HCT116 (cell line): ENCODE results near the gene CENPU. TPM values are rescaled to one million over a fixed set of nuclear protein-coding genes. Genes with fewer than 3 reads are reported as not detected.

Experiments
- ATAC-seq: fragments of 200-7000 bp; cut with Tn5 transposase; 2 replicates; pipeline ENCODE4 v1.9.1; 2020; ENCODE audit warnings: mild to moderate bottlenecking, moderate library complexity
- BruUV-seq: library from RNA; stranded (reverse); fragments of 400-500 nt; replicated peaks from 2 replicates; lab custom pipeline; 2021; lab: Mats Ljungman, UMichigan
- CTCF ChIA-PET: fragments of 300-600 bp; sonication (Branson Sonifier 250); formaldehyde crosslinking; loops from one replicate; lab custom pipeline; 2021; ENCODE audit warnings: antibody characterized with exemption; lab: Charles Lee
- POLR2A ChIA-PET: fragments of 300-600, 350-600 bp; sonication (Branson Sonifier 250); formaldehyde crosslinking; loops from one replicate; lab custom pipeline; 2021; ENCODE audit warnings: antibody characterized with exemption; lab: Charles Lee
- RAD21 ChIA-PET, 2 experiments: fragments of 300-600 bp; sonication (Branson Sonifier 250); formaldehyde crosslinking; loops; one replicate each; lab custom pipeline; 2023; ENCODE audit warnings: low total read pairs in 2 of 2; ENCODE audit not compliant: uncharacterized antibody in 2 of 2, unreplicated experiment in 2 of 2, low non-redundant PET in 1 of 2; lab: Charles Lee
- DNase-seq: peaks from one replicate; pipeline ENCODE4 v3.0.0-alpha.2; 2010; ENCODE audit warnings: low read depth, low spot score
- H2AFZ ChIP-seq: fragments of 200-600 bp; shearing (Covaris generic), sonication (generic); 2 replicates; pipeline ENCODE4 v1.6.1; 2017; ENCODE audit warnings: low read depth, mixed run types, mixed read lengths, antibody characterized with exemption, low read length; ENCODE audit not compliant: poor library complexity, severe bottlenecking
- H3K27ac ChIP-seq: 2 replicates; pipeline ENCODE4 v1.5.1; 2012; ENCODE audit warnings: low read depth, low read length
- H3K27me3 ChIP-seq: fragments of 200-600 bp; sonication (generic); 2 replicates; pipeline ENCODE4 v1.6.1; 2016; ENCODE audit warnings: mixed run types, low read length, mixed read lengths; ENCODE audit not compliant: insufficient read depth
- H3K36me3 ChIP-seq, 2 experiments: fragments of 200-500 bp in 1 of 2; fragments of 200-600 bp in 1 of 2; sonication (Bioruptor generic) in 1 of 2; sonication (generic) in 1 of 2; 2 replicates each; pipeline versions ENCODE4 v1.5.1 to v1.6.1; 2014 to 2016; ENCODE audit warnings: low read length in 2 of 2, inconsistent platforms in 1 of 2, mixed read lengths in 1 of 2, mixed run types in 1 of 2; ENCODE audit not compliant: insufficient read depth in 2 of 2, control insufficient read depth in 1 of 2
- H3K4me1 ChIP-seq, 2 experiments: fragments of 200-600 bp in 1 of 2; sonication (generic) in 1 of 2; 2 replicates each; pipeline versions ENCODE4 v1.5.1 to v1.6.1; 2012 to 2017; ENCODE audit warnings: low read length in 2 of 2, inconsistent platforms in 1 of 2, mild to moderate bottlenecking in 1 of 2, mixed read lengths in 1 of 2, mixed run types in 1 of 2, moderate library complexity in 1 of 2; ENCODE audit not compliant: insufficient read depth in 2 of 2, control insufficient read depth in 1 of 2
- H3K4me2 ChIP-seq: fragments of 200-600 bp; sonication (generic); 2 replicates; pipeline ENCODE4 v1.6.1; 2017; ENCODE audit warnings: mixed run types, low read length, mixed read lengths
- H3K4me3 ChIP-seq, 2 experiments: fragments of 200-600 bp in 1 of 2; sonication (generic) in 1 of 2; replicated peaks in 1 of 2; 2 replicates each; pipeline ENCODE4 v1.5.1; 2011 to 2016; ENCODE audit warnings: low read length in 2 of 2, control low read depth in 1 of 2, low read depth in 1 of 2, mild to moderate bottlenecking in 1 of 2, mixed read lengths in 1 of 2, mixed run types in 1 of 2
- H3K79me2 ChIP-seq: fragments of 200-600 bp; sonication (generic); 2 replicates; pipeline ENCODE4 v1.6.1; 2017; ENCODE audit warnings: mild to moderate bottlenecking, mixed run types, low read length, moderate library complexity, mixed read lengths; ENCODE audit not compliant: insufficient read depth
- H3K9ac ChIP-seq: fragments of 200-600 bp; sonication (generic); 2 replicates; pipeline ENCODE4 v1.6.1; 2016; ENCODE audit warnings: low read length, mixed read lengths
- H3K9me2 ChIP-seq: fragments of 200-600 bp; sonication (generic), shearing (Covaris generic); 2 replicates; pipeline ENCODE4 v1.6.1; 2017; ENCODE audit warnings: mixed run types, mild to moderate bottlenecking, moderate library complexity; ENCODE audit not compliant: insufficient read depth
- H3K9me3 ChIP-seq, 2 experiments: fragments of 200-500 bp in 1 of 2; fragments of 200-600 bp in 1 of 2; sonication (Bioruptor generic) in 1 of 2; sonication (generic) in 1 of 2; 2 replicates each; pipeline ENCODE4 v1.6.1; 2014 to 2017; ENCODE audit warnings: low read length in 2 of 2, mixed read lengths in 2 of 2, inconsistent platforms in 1 of 2, low read depth in 1 of 2, mild to moderate bottlenecking in 1 of 2, mixed run types in 1 of 2, moderate library complexity in 1 of 2; ENCODE audit not compliant: control insufficient read depth in 1 of 2, insufficient read depth in 1 of 2
- H4K20me1 ChIP-seq: fragments of 200-600 bp; sonication (generic), shearing (Covaris generic); 2 replicates; pipeline ENCODE4 v1.6.1; 2017; ENCODE audit warnings: mixed run types, mild to moderate bottlenecking, moderate library complexity; ENCODE audit not compliant: insufficient read depth
- CEBPB ChIP-seq: IDR thresholded peaks from 2 replicates; pipeline ENCODE4 v1.6.1; 2012; ENCODE audit warnings: low read depth
- CTCF ChIP-seq, 3 experiments: fragments of 200-600 bp in 1 of 3; sonication (generic) in 1 of 3; IDR thresholded peaks in 2 of 3; conservative IDR thresholded peaks in 1 of 3; 2 replicates each; pipeline ENCODE4 v1.5.1; 2012 to 2017; ENCODE audit warnings: low read depth in 2 of 3, low read length in 2 of 3, antibody characterized with exemption in 1 of 3, borderline replicate concordance in 1 of 3, control low read depth in 1 of 3, mild to moderate bottlenecking in 1 of 3, mixed read lengths in 1 of 3, mixed run types in 1 of 3, moderate library complexity in 1 of 3; ENCODE audit not compliant: insufficient read depth in 1 of 3
- EZH2 ChIP-seq: fragments of 200-600 bp; sonication (generic); IDR thresholded peaks from 2 replicates; pipeline ENCODE4 v1.6.1; 2017; ENCODE audit warnings: antibody characterized with exemption, mixed run types
- EZH2phosphoT487 ChIP-seq: fragments of 200-600 bp; IDR thresholded peaks from 2 replicates; pipeline ENCODE4 v1.6.1; 2018; ENCODE audit warnings: antibody characterized with exemption, borderline replicate concordance
- FOSL1 ChIP-seq: IDR thresholded peaks from 2 replicates; pipeline ENCODE4 v1.6.1; 2012; ENCODE audit warnings: low read depth
- MAX ChIP-seq: IDR thresholded peaks from 2 replicates; pipeline ENCODE4 v1.6.1; 2012
- REST ChIP-seq: IDR thresholded peaks from 2 replicates; pipeline ENCODE4 v1.6.1; 2012; ENCODE audit warnings: low read depth
- SIN3A ChIP-seq: IDR thresholded peaks from 2 replicates; pipeline ENCODE4 v1.6.1; 2012; ENCODE audit warnings: low read depth
- SP1 ChIP-seq: IDR thresholded peaks from 2 replicates; pipeline ENCODE4 v1.6.1; 2012; ENCODE audit warnings: low read depth
- SRF ChIP-seq: IDR thresholded peaks from 2 replicates; pipeline ENCODE4 v1.6.1; 2012; ENCODE audit warnings: low read depth
- TCF7L2 ChIP-seq: IDR thresholded peaks from 2 replicates; pipeline ENCODE4 v1.7.0; 2011; ENCODE audit warnings: borderline replicate concordance, inconsistent platforms; ENCODE audit not compliant: insufficient read depth, insufficient read length; ENCODE audit errors: extremely low read depth
- YY1 ChIP-seq: IDR thresholded peaks from 2 replicates; pipeline ENCODE4 v1.6.1; 2011; ENCODE audit warnings: low read length, low read depth, moderate library complexity, mild to moderate bottlenecking; ENCODE audit not compliant: insufficient replicate concordance; ENCODE audit errors: extremely low read depth
- ZBTB33 ChIP-seq: IDR thresholded peaks from 2 replicates; pipeline ENCODE4 v1.6.1; 2011; ENCODE audit warnings: mild to moderate bottlenecking, low read length, moderate library complexity; ENCODE audit not compliant: insufficient replicate concordance; ENCODE audit errors: extremely low read depth
- ZFX ChIP-seq: fragments of 450-650 bp; IDR thresholded peaks from 2 replicates; pipeline ENCODE4 v1.6.1; 2017
- intact Hi-C: fragments of 100-400 bp; cut with micrococcal nuclease; formaldehyde crosslinking; loops from 2 replicates; pipeline ENCODE4 v1.10.0; 2022
- total RNA-seq: library from RNA; stranded (reverse); gene quantifications from one replicate; pipeline ENCODE4 v1.2.1, GENCODE V29; 2021; ENCODE audit not compliant: unreplicated experiment

CENPU gene
- total RNA-seq, 1 experiment from 2014 or later = 28.2 TPM

- intact Hi-C loops = no loop called here
- no peak overlapping the region for H3K9ac ChIP-seq
- CTCF ChIA-PET = no interaction called here
These were observed 59.9 kb downstream of the CENPU start for GRCh38 chr4:184674011-184674410.

GRCh38 chr4:184672741-184673140 is 61.2 kb downstream of the CENPU start:
- Histone ChIP-seq H3K4me1 (no peaks in the 10 kb centered on the region), H3K27ac (no peak overlapping the region), H3K9me3 (no peaks in the 10 kb centered on the region), H3K9ac (no peak overlapping the region), H3K27me3 (no peaks in the 10 kb centered on the region), H2AFZ (no peak overlapping the region), H3K4me3 (no peak overlapping the region), H4K20me1 (no peaks in the 10 kb centered on the region), H3K4me2 (no peak overlapping the region), H3K36me3 (no peaks in the 10 kb centered on the region), H3K79me2 (no peaks in the 10 kb centered on the region), H3K9me2 (no peaks in the 10 kb centered on the region)
- ChIA-PET POLR2A (no interaction called here), RAD21 (no interaction called here), CTCF (no interaction called here)
- intact Hi-C loops = no loop called here
- DNase-seq = no peak
- ATAC-seq = no peak
- no TSS peak for BruUV-seq
- TF ChIP-seq ZFX (no peak), REST (no peak), EZH2phosphoT487 (no peak), CTCF (IDR thresholded peaks at IDR 0.05 in 2 of 3, conservative IDR thresholded peaks at IDR 0.05 in 1 of 3; ENCODE audit: borderline replicate concordance in 1 of 3, insufficient read depth in 1 of 3, low read depth in 2 of 3, low read length in 2 of 3) (no peak), FOSL1 (no peak), TCF7L2 (no peak), CEBPB (no peak), EZH2 (no peak), ZBTB33 (no peak), SRF (no peak)

More at GRCh38 chr4:184674011-184674410, 59.9 kb downstream of the CENPU start:
- no peak overlapping the region for H3K4me3 ChIP-seq
- no peaks in the 10 kb centered on the region for H3K79me2 ChIP-seq
- no peaks in the 10 kb centered on the region for H3K4me1 ChIP-seq
- H3K36me3 ChIP-seq = no peaks in the 10 kb centered on the region
- no peak overlapping the region for H3K4me2 ChIP-seq
- H4K20me1 ChIP-seq = no peaks in the 10 kb centered on the region
- ATAC-seq = no peak
- H2AFZ ChIP-seq = no peak overlapping the region
- H3K27me3 ChIP-seq = no peaks in the 10 kb centered on the region
- no TSS peak for BruUV-seq
- no peak for DNase-seq
- ChIA-PET POLR2A (no interaction called here), RAD21 (no interaction called here)
- H3K9me3 ChIP-seq = no peaks in the 10 kb centered on the region
- no peak overlapping the region for H3K27ac ChIP-seq
- no peak for TF ChIP-seq YY1
- TF ChIP-seq SIN3A = no peak
- no peak for TF ChIP-seq SP1
- TF ChIP-seq ZFX = no peak
- no peak for TF ChIP-seq MAX
- no peaks in the 10 kb centered on the region for H3K9me2 ChIP-seq
